K562 (cell line): ENCODE measurements around the gene SFXN3. TPM values are rescaled to one million over a fixed set of nuclear protein-coding genes. Genes with fewer than 3 reads are reported as not detected.

ENCODE experiments used
- ARNT ChIP-seq, 2 experiments: fragments of 450-650 bp; IDR thresholded peaks; 2 replicates each; pipeline ENCODE4 v1.6.1; 2016; ENCODE audit warnings: mild to moderate bottlenecking in 1 of 2
- CHD4 ChIP-seq: fragments of 200-600 bp; sonication (generic); IDR thresholded peaks from 3 replicates; pipeline ENCODE4 v1.6.1; 2012; ENCODE audit warnings: low read depth, mild to moderate bottlenecking, mixed read lengths, low read length, inconsistent platforms; ENCODE audit not compliant: insufficient read depth, insufficient replicate concordance, poor library complexity, severe bottlenecking
- CTCF ChIP-seq, 3 experiments: IDR thresholded peaks in 2 of 3; conservative IDR thresholded peaks in 1 of 3; 2 replicates each; pipeline ENCODE4 v1.5.1; 2011 to 2012; ENCODE audit warnings: low read length in 3 of 3, mild to moderate bottlenecking in 3 of 3, control low read depth in 2 of 3, improper control_type of control experiment in 1 of 3, inconsistent platforms in 1 of 3, low read depth in 1 of 3, mixed read lengths in 1 of 3, moderate library complexity in 1 of 3; ENCODE audit not compliant: insufficient read depth in 2 of 3
- FUS ChIP-seq: fragments of 200-400 bp; formaldehyde crosslinking; optimal IDR thresholded peaks from 2 replicates; pipeline ENCODE3; 2017; ENCODE audit warnings: low read depth, low read length
- ILF3 ChIP-seq: fragments of 450-650 bp; IDR thresholded peaks from 2 replicates; pipeline ENCODE4 v1.6.1; 2018; ENCODE audit warnings: antibody characterized with exemption, mild to moderate bottlenecking, moderate library complexity, borderline replicate concordance
- IRF2 ChIP-seq: sonication (generic); formaldehyde crosslinking; IDR thresholded peaks from 2 replicates; pipeline ENCODE4 v1.8.1; 2022; ENCODE audit warnings: mild to moderate bottlenecking, missing genetic modification reagents
- KAT2B ChIP-seq: IDR thresholded peaks from one replicate; pipeline ENCODE4 v1.6.1; 2012; ENCODE audit warnings: low read depth, mild to moderate bottlenecking, control low read depth, inconsistent platforms, low read length, moderate library complexity
- KDM4B ChIP-seq, 2 experiments: fragments of 450-650 bp in 1 of 2; sonication (generic) in 1 of 2; IDR thresholded peaks; 2 replicates each; pipeline ENCODE4 v1.6.1; 2016 to 2017; ENCODE audit warnings: borderline replicate concordance in 2 of 2, antibody characterized with exemption in 1 of 2, low read depth in 1 of 2, mild to moderate bottlenecking in 1 of 2
- LARP7 ChIP-seq: fragments of 450-650 bp; IDR thresholded peaks from 2 replicates; pipeline ENCODE4 v1.6.1; 2016
- MAFK ChIP-seq: IDR thresholded peaks from 2 replicates; pipeline ENCODE4 v1.6.1; 2011; ENCODE audit warnings: low read length, improper control_type of control experiment
- MTF1 ChIP-seq: fragments of 250-450 bp; sonication (Bioruptor Pico); IDR thresholded peaks from 2 replicates; pipeline ENCODE4 v1.9.0; 2021; ENCODE audit warnings: moderate library complexity, mild to moderate bottlenecking, inconsistent platforms, borderline replicate concordance
- NFYB ChIP-seq: IDR thresholded peaks from 2 replicates; pipeline ENCODE4 v1.6.1; 2011; ENCODE audit warnings: mild to moderate bottlenecking, moderate library complexity; ENCODE audit not compliant: insufficient read length; ENCODE audit errors: extremely low read depth
- POLR2AphosphoS2 ChIP-seq: IDR thresholded peaks from 2 replicates; pipeline ENCODE4 v1.6.1; 2012; ENCODE audit warnings: low read length, improper control_type of control experiment
- PURB ChIP-seq: sonication (generic); formaldehyde crosslinking; IDR thresholded peaks from 2 replicates; pipeline ENCODE4 v1.9.0; 2021; ENCODE audit warnings: low read depth, mild to moderate bottlenecking, missing genetic modification reagents
- SMARCA4 ChIP-seq: fragments of 450-650 bp; IDR thresholded peaks from 2 replicates; pipeline ENCODE4 v1.6.1; 2016
- SRSF3 ChIP-seq: fragments of 200-400 bp; formaldehyde crosslinking; IDR thresholded peaks from 2 replicates; pipeline ENCODE4 v1.6.1; 2016; ENCODE audit warnings: mild to moderate bottlenecking, low read length, moderate library complexity; ENCODE audit not compliant: insufficient read depth
- THAP12 ChIP-seq: fragments of 250-450 bp; sonication (Bioruptor Pico); IDR thresholded peaks from 2 replicates; pipeline ENCODE4 v1.9.0; 2021; ENCODE audit warnings: mild to moderate bottlenecking, inconsistent platforms
- ZBTB26 ChIP-seq: fragments of 450-650 bp; formaldehyde crosslinking; IDR thresholded peaks from 2 replicates; pipeline ENCODE4 v1.4.0; 2022; ENCODE audit warnings: missing genetic modification characterization
- ZNF134 ChIP-seq: fragments of 250-450 bp; sonication (Bioruptor Pico); conservative IDR thresholded peaks from 2 replicates; pipeline ENCODE4 v1.4.0; 2020
- ZNF263 ChIP-seq: sonication (generic); formaldehyde crosslinking; IDR thresholded peaks from 2 replicates; pipeline ENCODE4 v1.8.0; 2022; ENCODE audit warnings: mild to moderate bottlenecking, missing genetic modification reagents, borderline replicate concordance
- ZNF384 ChIP-seq: IDR thresholded peaks from 2 replicates; pipeline ENCODE4 v1.6.1; 2012; ENCODE audit warnings: low read depth, low read length, improper control_type of control experiment
- ZNF589 ChIP-seq: fragments of 200-800 bp; sonication (Bioruptor generic); IDR thresholded peaks from 2 replicates; pipeline ENCODE4 v1.6.1; 2016; ENCODE audit warnings: low read depth, missing genetic modification characterization, missing compliant biosample characterization
- ZNF780A ChIP-seq: fragments of 250-450 bp; sonication (Bioruptor Pico); IDR thresholded peaks from 2 replicates; pipeline ENCODE4 v1.5.0; 2021; ENCODE audit warnings: mild to moderate bottlenecking
- polyA plus RNA-seq, 8 experiments: library from polyadenylated mRNA; depleted of rRNA in 4 of 8; stranded (reverse) in 5 of 8; unstranded in 3 of 8; fragments of >200 nt; fragmentation: Nextera tagmentation in 2 of 8; fragmentation: Illumina TruSeq in 1 of 8; extraction: Ambion mirVana in 2 of 8; extraction: Trizol in 1 of 8; gene quantifications; 2 replicates each; pipeline versions ENCODE4 v1.2.1 to v1.2.3, GENCODE V29; 2011 to 2014; ENCODE audit warnings: inconsistent platforms in 1 of 8, missing spikeins in 1 of 8
- total RNA-seq, 7 experiments: library from RNA; depleted of rRNA in 6 of 7; stranded (reverse); fragments of >200 nt in 6 of 7; fragmentation: Illumina TruSeq in 2 of 7; extraction: Trizol in 2 of 7; gene quantifications; 2 replicates each; pipeline versions ENCODE4 v1.2.1 to v1.2.3, GENCODE V29; 2011 to 2021; ENCODE audit warnings: low replicate concordance in 1 of 7

SFXN3 gene
- total and polyA plus RNA-seq, 9 of the 15 experiments (the other 6 are each of a cell fraction or from before 2014, with no cell fraction given) = 0.24 to 4.6 (median 0.86) TPM

GRCh38 chr10:101018600-101019439 lies 12.2 kb upstream of the SFXN3 start (continued):
- TF ChIP-seq PURB (CRISPR knock-in tag) (no peak), NFYB (no peak), SMARCA4 (no peak), ZNF384 (no peak), CTCF (IDR thresholded peaks at IDR 0.05 in 2 of 3, conservative IDR thresholded peaks at IDR 0.05 in 1 of 3; ENCODE audit: insufficient read depth in 2 of 3, low read depth in 1 of 3, low read length in 3 of 3) (peak; percentile 73 to 92 (median 78)), KAT2B (no peak), ILF3 (no peak), FUS (no peak), POLR2AphosphoS2 (no peak), KDM4B (IDR thresholded peaks at IDR 0.05; ENCODE audit: borderline replicate concordance in 2 of 2, low read depth in 1 of 2) (no peak), SRSF3 (no peak), MTF1 (no peak), ZNF589 (CRISPR knock-in tag) (no peak), ARNT (IDR thresholded peaks at IDR 0.05) (no peak), ZNF134 (CRISPR knock-in tag) (no peak), LARP7 (no peak), MAFK (no peak), ZNF263 (CRISPR knock-in tag) (no peak), CHD4 (no peak), THAP12 (no peak), ZBTB26 (CRISPR knock-in tag) (no peak), IRF2 (CRISPR knock-in tag) (no peak), ZNF780A (CRISPR knock-in tag) (no peak)
